ENCODE results near the gene KCNQ1. TPM values are rescaled to one million over a fixed set of nuclear protein-coding genes. Genes with fewer than 3 reads are reported as not detected.

Gene KCNQ1
- total RNA-seq, 1 experiment from 2014 or later: not detected

- H3K27me3 ChIP-seq (ENCODE audit: insufficient read depth, low read depth): no peaks in the 10 kb centered on the region
These were observed 437.7 kb downstream of the KCNQ1 start for GRCh38 chr11:2882396-2883110.

GRCh38 chr11:2883640-2883978 is 438.8 kb downstream of the KCNQ1 start:
- POLR2A ChIA-PET (ENCODE audit: unreplicated experiment): interaction anchor here (0.8 kb wide), 1 partner anchor 350 kb away, joined by 3 read pairs; no protein-coding TSS in a partner anchor
- H3K36me3 ChIP-seq (ENCODE audit: low read depth): no peaks in the 10 kb centered on the region
- BruUV-seq (replicated peaks): no TSS peak
- CTCF ChIA-PET: interaction anchor here (0.6 kb wide), 1 partner anchor 23 kb away, joined by 3 read pairs; no protein-coding TSS in a partner anchor
- H3K4me3 ChIP-seq: no peak overlapping the region
- no peak overlapping the region for H2AFZ ChIP-seq
- no peaks in the 10 kb centered on the region for H3K9me3 ChIP-seq (ENCODE audit: insufficient read depth, low read depth)
- no peaks in the 10 kb centered on the region for H3K4me1 ChIP-seq (replicated peaks; ENCODE audit: insufficient read depth)
- H3K27me3 ChIP-seq (ENCODE audit: insufficient read depth, low read depth): no peaks in the 10 kb centered on the region
- H3F3A ChIP-seq (ENCODE audit: insufficient read depth, low read depth): no peaks in the 10 kb centered on the region
- intact Hi-C loops (cut with micrococcal nuclease; ENCODE audit: unreplicated experiment): no loop called here
- TF ChIP-seq, protein P1, sequence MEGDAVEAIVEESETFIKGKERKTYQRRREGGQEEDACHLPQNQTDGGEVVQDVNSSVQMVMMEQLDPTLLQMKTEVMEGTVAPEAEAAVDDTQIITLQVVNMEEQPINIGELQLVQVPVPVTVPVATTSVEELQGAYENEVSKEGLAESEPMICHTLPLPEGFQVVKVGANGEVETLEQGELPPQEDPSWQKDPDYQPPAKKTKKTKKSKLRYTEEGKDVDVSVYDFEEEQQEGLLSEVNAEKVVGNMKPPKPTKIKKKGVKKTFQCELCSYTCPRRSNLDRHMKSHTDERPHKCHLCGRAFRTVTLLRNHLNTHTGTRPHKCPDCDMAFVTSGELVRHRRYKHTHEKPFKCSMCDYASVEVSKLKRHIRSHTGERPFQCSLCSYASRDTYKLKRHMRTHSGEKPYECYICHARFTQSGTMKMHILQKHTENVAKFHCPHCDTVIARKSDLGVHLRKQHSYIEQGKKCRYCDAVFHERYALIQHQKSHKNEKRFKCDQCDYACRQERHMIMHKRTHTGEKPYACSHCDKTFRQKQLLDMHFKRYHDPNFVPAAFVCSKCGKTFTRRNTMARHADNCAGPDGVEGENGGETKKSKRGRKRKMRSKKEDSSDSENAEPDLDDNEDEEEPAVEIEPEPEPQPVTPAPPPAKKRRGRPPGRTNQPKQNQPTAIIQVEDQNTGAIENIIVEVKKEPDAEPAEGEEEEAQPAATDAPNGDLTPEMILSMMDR (conservative IDR thresholded peaks at IDR 0.05): no peak
- TF ChIP-seq EZH2 (IDR thresholded peaks at IDR 0.05; ENCODE audit: low read depth): no peak
- H4K20me1 ChIP-seq (ENCODE audit: insufficient read depth): no peaks in the 10 kb centered on the region
- no peaks in the 10 kb centered on the region for H3K9me2 ChIP-seq (ENCODE audit: insufficient read depth)
- DNase-seq: no peak
- H3K79me2 ChIP-seq (ENCODE audit: low read depth): no peaks in the 10 kb centered on the region
- H3K27ac ChIP-seq: no peak overlapping the region
- H3K4me2 ChIP-seq: no peak overlapping the region

More at GRCh38 chr11:2882396-2883110, 437.7 kb downstream of the KCNQ1 start:
- BruUV-seq (replicated peaks): no TSS peak
- CTCF ChIA-PET: interaction anchor here (0.7 kb wide), 1 partner anchor 51 kb away, joined by 3 read pairs; no protein-coding TSS in a partner anchor
- no peak overlapping the region for H3K27ac ChIP-seq
- POLR2A ChIA-PET (ENCODE audit: unreplicated experiment): interaction anchor here (0.6 to 0.8 kb wide), 2 partner anchors 8 to 349 kb away, joined by 3 read pairs; no protein-coding TSS in a partner anchor
- no peak for DNase-seq
- H2AFZ ChIP-seq: no peak overlapping the region
- H3K9me3 ChIP-seq (ENCODE audit: insufficient read depth, low read depth): no peaks in the 10 kb centered on the region
- no peaks in the 10 kb centered on the region for H3F3A ChIP-seq (ENCODE audit: insufficient read depth, low read depth)
- H3K9me2 ChIP-seq (ENCODE audit: insufficient read depth): no peaks in the 10 kb centered on the region
- no peak for TF ChIP-seq EZH2 (IDR thresholded peaks at IDR 0.05; ENCODE audit: low read depth)
- TF ChIP-seq, protein P1 (conservative IDR thresholded peaks at IDR 0.05): no peak
- intact Hi-C loops (cut with micrococcal nuclease; ENCODE audit: unreplicated experiment): no loop called here
- no peak overlapping the region for H3K4me3 ChIP-seq
- H3K79me2 ChIP-seq (ENCODE audit: low read depth): no peaks in the 10 kb centered on the region
- H3K36me3 ChIP-seq (ENCODE audit: low read depth): no peaks in the 10 kb centered on the region
- no peak overlapping the region for H3K4me2 ChIP-seq
- no peaks in the 10 kb centered on the region for H3K4me1 ChIP-seq (replicated peaks; ENCODE audit: insufficient read depth)
- H4K20me1 ChIP-seq (ENCODE audit: insufficient read depth): no peaks in the 10 kb centered on the region

DNA sequence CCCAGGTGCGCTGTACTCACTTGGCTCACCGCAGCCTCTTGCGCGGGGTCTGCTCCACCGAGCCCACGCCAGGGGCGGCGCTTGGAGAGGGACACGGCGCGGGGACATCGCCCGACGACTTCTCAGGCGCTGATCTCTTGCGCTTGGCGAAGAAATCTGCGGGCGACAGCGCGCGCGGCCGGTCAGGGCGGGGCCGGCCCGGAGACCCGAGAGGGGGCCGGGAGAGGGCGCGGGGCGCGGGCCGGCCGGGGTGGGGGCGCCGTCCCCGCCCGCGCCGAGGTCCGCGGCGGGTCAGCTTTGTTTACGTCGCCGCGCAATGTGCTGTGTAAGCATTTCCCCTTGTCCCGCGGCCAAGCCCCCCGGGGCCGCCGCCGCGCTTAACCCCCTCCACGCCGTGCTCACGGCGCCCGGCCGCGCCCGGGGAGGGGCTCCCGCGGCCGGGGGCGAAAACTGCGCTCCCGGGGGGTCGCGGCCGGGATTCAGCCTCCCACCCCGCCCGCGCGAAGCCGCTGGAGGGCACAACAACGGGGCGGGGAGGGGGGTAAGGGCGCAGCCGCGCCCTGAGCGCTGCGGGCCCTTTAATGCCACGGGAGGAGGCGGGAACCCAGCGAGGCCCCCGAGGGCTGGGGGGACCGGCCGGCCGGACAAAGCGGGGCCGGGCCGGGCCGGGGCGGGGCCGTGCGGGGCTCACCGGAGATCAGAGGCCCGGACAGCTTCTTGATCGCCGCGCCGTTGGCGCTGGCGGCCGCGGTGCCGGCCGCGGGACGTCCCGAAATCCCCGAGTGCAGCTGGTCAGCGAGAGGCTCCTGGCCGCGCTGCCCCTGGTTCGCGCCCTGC is 439.4 kb downstream of the KCNQ1 start:
- no peaks in the 10 kb centered on the region for H3K9me3 ChIP-seq (ENCODE audit: insufficient read depth, low read depth)
- intact Hi-C loops (cut with micrococcal nuclease; ENCODE audit: unreplicated experiment): loop anchor here (1.0 to 2.0 kb wide), 2 partner anchors 105 to 183 kb away; no protein-coding TSS in a partner anchor
- 0 out of 2 replicates have a peak, but pooled peaks have one; percentile 76 for TF ChIP-seq EZH2 (IDR thresholded peaks at IDR 0.05; ENCODE audit: low read depth)
- TF ChIP-seq, protein P1 (conservative IDR thresholded peaks at IDR 0.05): no peak
- H2AFZ ChIP-seq: no peak overlapping the region
- H3K27me3 ChIP-seq (ENCODE audit: insufficient read depth, low read depth): no peaks in the 10 kb centered on the region
- H4K20me1 ChIP-seq (ENCODE audit: insufficient read depth): no peaks in the 10 kb centered on the region
- no peaks in the 10 kb centered on the region for H3K36me3 ChIP-seq (ENCODE audit: low read depth)
- TSS peak; percentile 32 for BruUV-seq (replicated peaks)
- H3F3A ChIP-seq (ENCODE audit: insufficient read depth, low read depth): no peaks in the 10 kb centered on the region
- no peaks in the 10 kb centered on the region for H3K9me2 ChIP-seq (ENCODE audit: insufficient read depth)
- H3K79me2 ChIP-seq (ENCODE audit: low read depth): no peaks in the 10 kb centered on the region
- H3K4me3 ChIP-seq: peak overlapping the region; percentile 21; the same call in 1 of the 2 replicates
- DNase-seq: peak in 1 of 2 experiments; percentile 43
- H3K4me2 ChIP-seq: peak overlapping the region; percentile 54; the same call in 1 of the 2 replicates
- no peak overlapping the region for H3K27ac ChIP-seq
- no peaks in the 10 kb centered on the region for H3K4me1 ChIP-seq (replicated peaks; ENCODE audit: insufficient read depth)
- ChIA-PET POLR2A (ENCODE audit: unreplicated experiment) (no interaction called here), CTCF (interaction anchor here (0.6 kb wide), 1 partner anchor 23 kb away, joined by 3 read pairs; no protein-coding TSS in a partner anchor)
